ENCODE results near the gene JPH2.

The JPH2 gene

GRCh38 chr20:44222633-44223368 is 35.8 kb upstream of the JPH2 start:
- Histone ChIP-seq H3K27me3 (replicated peaks) (no peaks in the 10 kb centered on the region), H3K27ac (no peak overlapping the region), H3K4me3 (ENCODE audit: low read depth, low read length) (no peak overlapping the region), H3K36me3 (replicated peaks) (no peaks in the 10 kb centered on the region)
- in situ Hi-C loops (cut with HindIII; ENCODE audit: low pct_ligation_motif_present, low sequenced_read_pairs), result no loop called here
- TF ChIP-seq CTCF (IDR thresholded peaks at IDR 0.05; ENCODE audit: low read depth, low read length, missing control alignments), result no peak
- no peak for DNase-seq

GRCh38 chr20:44222027-44222426 is 35.0 kb upstream of the JPH2 start:
- Histone ChIP-seq H3K27ac (no peak overlapping the region), H3K27me3 (replicated peaks) (no peaks in the 10 kb centered on the region), H3K36me3 (replicated peaks) (no peaks in the 10 kb centered on the region), H3K4me3 (ENCODE audit: low read depth, low read length) (no peak overlapping the region)
- no peak for TF ChIP-seq CTCF (IDR thresholded peaks at IDR 0.05; ENCODE audit: low read depth, low read length, missing control alignments)
- DNase-seq, result no peak
- in situ Hi-C loops (cut with HindIII; ENCODE audit: low pct_ligation_motif_present, low sequenced_read_pairs), result no loop called here

- no peak for TF ChIP-seq CTCF (IDR thresholded peaks at IDR 0.05; ENCODE audit: low read depth, low read length, missing control alignments)
- in situ Hi-C loops (cut with HindIII; ENCODE audit: low pct_ligation_motif_present, low sequenced_read_pairs), result no loop called here
- Histone ChIP-seq H3K4me3 (ENCODE audit: low read depth, low read length) (no peak overlapping the region), H3K27ac (no peak overlapping the region), H3K27me3 (replicated peaks) (no peaks in the 10 kb centered on the region), H3K36me3 (replicated peaks) (no peaks in the 10 kb centered on the region)
- no peak for DNase-seq
Measured at GRCh38 chr20:44221368-44221954, 34.5 kb upstream of the JPH2 start.

GRCh38 chr20:44219791-44220190 is 32.8 kb upstream of the JPH2 start:
- TF ChIP-seq CTCF (IDR thresholded peaks at IDR 0.05; ENCODE audit: low read depth, low read length, missing control alignments), result no peak
- in situ Hi-C loops (cut with HindIII; ENCODE audit: low pct_ligation_motif_present, low sequenced_read_pairs), result no loop called here
- no peak overlapping the region for H3K4me3 ChIP-seq (ENCODE audit: low read depth, low read length)
- no peak for DNase-seq
- no peak overlapping the region for H3K27ac ChIP-seq
- H3K27me3 ChIP-seq (replicated peaks), result no peaks in the 10 kb centered on the region
- H3K36me3 ChIP-seq (replicated peaks), result no peaks in the 10 kb centered on the region

- no peaks in the 10 kb centered on the region for H3K27me3 ChIP-seq (replicated peaks)
- H3K27ac ChIP-seq, result no peak overlapping the region
- DNase-seq, result no peak
- TF ChIP-seq CTCF (IDR thresholded peaks at IDR 0.05; ENCODE audit: low read depth, low read length, missing control alignments), result no peak
- no peaks in the 10 kb centered on the region for H3K36me3 ChIP-seq (replicated peaks)
- H3K4me3 ChIP-seq (ENCODE audit: low read depth, low read length), result no peak overlapping the region
- in situ Hi-C loops (cut with HindIII; ENCODE audit: low pct_ligation_motif_present, low sequenced_read_pairs), result no loop called here
Measured at GRCh38 chr20:44219170-44219730, 32.3 kb upstream of the JPH2 start.
